Occipital lobe (tissue), 2 donors: Measurements from ENCODE around the gene RRP9. TPM values are rescaled to one million over a fixed set of nuclear protein-coding genes. Genes with fewer than 3 reads are reported as not detected.
"Not testable (repeated sequence)": the region's sequence is repeated elsewhere in the genome, so short reads cannot be mapped to it uniquely, and the experiment has no call there.

Experiments
- DNase-seq: peaks from one replicate; lab custom pipeline; 2025; lab: John Stamatoyannopoulos, UW
- total RNA-seq: library from RNA; depleted of rRNA; stranded (reverse); fragments of >200 nt; gene quantifications from one replicate; pipeline ENCODE4 v1.2.3, GENCODE V29; 2014

Gene RRP9, protein sequence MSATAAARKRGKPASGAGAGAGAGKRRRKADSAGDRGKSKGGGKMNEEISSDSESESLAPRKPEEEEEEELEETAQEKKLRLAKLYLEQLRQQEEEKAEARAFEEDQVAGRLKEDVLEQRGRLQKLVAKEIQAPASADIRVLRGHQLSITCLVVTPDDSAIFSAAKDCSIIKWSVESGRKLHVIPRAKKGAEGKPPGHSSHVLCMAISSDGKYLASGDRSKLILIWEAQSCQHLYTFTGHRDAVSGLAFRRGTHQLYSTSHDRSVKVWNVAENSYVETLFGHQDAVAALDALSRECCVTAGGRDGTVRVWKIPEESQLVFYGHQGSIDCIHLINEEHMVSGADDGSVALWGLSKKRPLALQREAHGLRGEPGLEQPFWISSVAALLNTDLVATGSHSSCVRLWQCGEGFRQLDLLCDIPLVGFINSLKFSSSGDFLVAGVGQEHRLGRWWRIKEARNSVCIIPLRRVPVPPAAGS
- total RNA-seq = 16.8 TPM

DNA sequence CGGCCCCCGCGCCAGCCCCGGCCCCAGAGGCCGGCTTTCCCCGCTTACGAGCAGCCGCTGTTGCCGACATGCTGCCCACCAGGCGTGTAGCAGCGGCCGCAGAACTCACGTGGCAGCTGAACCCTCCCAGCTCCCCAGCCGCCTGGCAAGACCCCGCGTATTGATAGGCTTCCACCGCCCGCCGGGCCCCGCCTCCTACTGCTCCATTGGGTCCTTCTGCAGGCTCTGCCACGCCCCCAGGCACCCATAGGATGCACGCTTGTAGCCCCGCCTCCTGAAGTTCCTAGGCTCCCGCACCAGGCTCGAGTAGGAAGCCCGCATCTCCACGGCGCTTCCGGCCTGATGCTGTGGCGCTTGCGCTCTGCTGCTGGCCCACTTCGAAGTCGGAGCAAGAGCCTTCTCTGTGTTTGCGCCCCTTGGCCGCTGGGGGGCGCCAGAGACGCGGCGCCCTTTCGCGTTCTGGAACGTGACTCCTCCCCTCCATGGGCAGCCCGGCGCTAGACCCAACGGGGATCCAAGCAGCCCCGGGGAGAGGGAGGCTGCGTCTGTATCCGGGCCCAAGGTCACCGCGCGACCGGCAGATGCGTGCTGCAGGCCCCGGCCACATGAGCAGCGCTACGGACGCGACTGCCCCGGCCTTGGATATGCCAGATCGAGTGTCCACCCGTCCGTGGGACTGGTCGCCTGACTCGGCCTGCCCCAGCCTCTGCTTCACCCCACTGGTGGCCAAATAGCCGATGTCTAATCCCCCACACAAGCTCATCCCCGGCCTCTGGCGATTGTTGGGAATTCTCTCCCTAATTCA is at the start of gene RRP9, which contains the start of gene PARP3:
Gene RRP9, minus strand, starts transcription at position 107 of the 805 bp plus-strand sequence. Its CDS starts 37 bp downstream, at position 70.
Gene PARP3, plus strand, starts transcription at position 566 of the 805 bp plus-strand sequence. CDS start 993 bp downstream, outside the sequence.
- DNase-seq = peak; percentile 100

DNA sequence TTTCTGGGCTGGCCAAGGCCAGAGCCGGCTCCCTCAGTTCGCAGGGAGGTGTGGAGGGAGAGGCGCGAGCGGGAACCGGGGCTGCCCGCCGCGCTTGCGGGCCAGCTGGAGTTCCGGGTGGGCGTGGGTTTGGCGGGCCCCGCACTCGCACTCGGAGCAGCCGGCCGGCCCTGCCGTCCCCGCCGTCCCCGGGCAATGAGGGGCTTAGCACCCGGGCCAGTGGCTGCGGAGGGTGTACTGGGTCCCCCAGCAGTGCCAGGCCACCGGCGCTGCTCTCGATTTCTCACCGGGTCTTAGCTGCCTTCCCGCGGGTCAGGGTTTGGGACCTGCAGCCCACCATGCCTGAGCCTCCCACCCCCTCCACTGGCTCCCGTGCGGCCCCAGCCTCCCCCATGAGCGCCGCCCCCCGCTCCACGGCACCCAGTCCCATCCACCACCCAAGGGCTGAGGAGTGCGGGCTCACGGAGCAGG is 48.8 kb upstream of the RRP9 start:
- DNase-seq = not testable (repeated sequence)

DNA sequence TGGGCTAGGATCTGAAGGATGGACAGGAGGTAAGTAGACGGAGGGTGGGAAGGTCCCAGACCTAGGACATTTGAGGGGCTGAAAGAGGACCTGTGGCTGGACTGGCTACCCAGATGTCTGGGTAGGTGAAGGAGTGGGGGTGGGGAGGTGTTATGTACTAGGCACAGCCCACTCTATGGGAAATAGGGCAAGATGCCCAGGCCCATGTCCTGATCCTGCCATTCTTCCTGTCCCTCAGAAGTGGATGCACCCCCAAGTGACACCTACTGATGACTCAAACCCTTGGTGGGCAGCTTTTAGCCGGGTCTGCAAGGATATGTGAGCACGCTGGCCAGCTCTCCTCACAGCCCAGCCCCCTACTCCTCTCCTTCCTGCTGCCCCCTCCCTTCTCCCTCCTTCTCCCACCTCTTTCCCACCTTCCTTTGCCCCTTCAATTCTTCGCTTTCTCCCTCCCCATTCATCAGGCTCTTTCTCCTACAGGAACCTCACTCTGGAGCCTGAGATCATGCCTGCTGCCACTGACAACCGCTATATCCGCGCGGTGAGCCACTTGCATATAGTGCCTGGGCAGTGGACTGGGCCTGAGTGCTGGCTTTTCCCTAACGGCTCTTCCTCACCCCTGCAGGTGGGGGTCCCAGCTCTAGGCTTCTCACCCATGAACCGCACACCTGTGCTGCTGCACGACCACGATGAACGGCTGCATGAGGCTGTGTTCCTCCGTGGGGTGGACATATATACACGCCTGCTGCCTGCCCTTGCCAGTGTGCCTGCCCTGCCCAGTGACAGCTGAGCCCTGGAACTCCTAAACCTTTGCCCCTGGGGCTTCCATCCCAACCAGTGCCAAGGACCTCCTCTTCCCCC is 46.8 kb upstream of the RRP9 start:
- no peak for DNase-seq

DNA sequence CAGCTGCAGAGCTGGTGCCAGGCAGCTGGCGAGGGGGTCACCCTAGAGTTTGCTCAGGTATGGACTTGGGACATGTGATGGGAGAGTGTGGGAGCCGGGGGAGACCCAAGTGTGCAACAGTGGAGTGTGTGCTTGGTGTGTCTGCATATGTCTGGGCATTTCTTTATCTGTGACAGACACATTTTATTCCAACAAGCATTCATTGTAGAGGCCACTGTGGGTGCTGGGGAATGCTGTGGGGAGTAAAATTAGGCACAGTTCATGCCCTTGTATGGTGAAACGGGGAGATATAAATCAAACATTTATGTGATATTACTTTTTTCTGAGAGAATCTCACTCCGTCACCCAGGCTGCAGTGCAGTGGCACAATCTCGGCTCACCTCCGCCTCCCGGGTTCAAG is 45.9 kb upstream of the RRP9 start:
- no peak for DNase-seq

DNA sequence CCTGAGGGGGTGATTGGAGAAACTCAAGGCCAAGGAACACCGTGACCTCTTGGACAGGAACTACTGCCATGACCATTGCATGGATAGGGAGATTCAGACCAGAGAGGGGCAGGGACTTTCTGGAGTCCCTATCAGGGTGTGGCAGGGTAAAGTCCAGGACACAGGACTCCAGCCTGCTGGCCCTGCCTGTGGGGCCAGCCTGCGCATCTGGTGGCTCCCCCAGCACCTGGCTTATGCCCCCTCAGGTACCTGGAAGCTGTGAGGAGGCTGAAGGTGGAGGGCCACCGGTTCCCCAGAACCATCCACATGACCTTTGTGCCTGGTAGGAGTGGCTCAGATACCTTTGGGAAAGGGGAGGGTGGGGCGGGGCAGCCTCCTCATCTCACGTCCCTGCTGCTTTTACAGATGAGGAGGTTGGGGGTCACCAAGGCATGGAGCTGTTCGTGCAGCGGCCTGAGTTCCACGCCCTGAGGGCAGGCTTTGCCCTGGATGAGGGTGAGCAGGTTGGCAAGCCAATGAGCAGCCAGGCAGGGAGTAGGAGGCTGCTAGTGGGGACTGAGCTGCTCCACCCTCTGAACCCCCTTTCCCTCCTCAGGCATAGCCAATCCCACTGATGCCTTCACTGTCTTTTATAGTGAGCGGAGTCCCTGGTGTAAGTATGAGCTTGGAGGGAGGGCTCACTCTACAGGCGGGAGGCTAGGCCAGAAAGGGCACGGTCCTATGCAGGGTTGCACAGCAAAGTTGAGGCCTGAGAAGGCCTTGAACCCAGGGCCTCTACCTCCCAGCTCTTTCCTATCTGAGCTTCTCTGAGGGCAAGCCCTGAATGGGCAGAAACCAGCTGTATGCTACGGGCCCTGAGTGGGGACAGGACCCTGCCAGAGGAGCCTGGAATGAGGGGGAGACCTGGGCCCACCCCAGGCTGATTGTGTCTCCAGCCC is 44.6 kb upstream of the RRP9 start:
- DNase-seq = no peak

DNA sequence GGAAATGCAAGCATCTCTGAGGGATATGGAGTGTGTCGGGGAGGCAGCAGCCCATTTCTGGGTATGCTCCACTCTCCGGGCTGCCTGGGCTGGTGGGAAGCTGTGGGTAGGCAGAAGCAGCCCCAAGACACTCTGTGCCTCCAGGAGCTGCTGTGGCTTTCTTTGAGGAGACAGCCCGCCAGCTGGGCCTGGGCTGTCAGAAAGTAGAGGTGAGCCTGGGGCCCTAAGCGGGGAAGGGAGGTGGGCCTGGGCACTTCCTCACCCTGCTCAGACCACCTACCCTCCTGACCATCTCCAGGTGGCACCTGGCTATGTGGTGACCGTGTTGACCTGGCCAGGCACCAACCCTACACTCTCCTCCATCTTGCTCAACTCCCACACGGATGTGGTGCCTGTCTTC is 43.4 kb upstream of the RRP9 start:
- DNase-seq = no peak

DNA sequence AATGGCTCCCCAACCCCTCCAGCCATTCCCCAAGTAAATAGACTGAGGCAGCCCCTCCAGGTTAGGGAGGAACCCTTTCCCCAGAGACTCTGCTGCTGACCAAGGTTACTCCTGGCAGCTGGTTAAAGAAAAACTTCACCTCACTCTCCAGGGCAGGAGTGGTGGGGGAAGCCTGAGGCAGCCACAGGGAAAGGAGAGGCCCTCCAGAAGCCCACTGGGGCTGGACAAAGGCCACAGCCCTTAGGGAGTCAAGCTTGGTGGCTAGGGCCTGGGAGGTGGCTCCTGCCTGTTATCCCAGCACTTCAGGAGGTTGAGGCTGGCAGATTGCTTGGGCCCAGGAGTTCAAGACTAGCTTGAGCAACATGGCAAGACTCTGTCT is 42.6 kb upstream of the RRP9 start:
- DNase-seq = no peak

DNA sequence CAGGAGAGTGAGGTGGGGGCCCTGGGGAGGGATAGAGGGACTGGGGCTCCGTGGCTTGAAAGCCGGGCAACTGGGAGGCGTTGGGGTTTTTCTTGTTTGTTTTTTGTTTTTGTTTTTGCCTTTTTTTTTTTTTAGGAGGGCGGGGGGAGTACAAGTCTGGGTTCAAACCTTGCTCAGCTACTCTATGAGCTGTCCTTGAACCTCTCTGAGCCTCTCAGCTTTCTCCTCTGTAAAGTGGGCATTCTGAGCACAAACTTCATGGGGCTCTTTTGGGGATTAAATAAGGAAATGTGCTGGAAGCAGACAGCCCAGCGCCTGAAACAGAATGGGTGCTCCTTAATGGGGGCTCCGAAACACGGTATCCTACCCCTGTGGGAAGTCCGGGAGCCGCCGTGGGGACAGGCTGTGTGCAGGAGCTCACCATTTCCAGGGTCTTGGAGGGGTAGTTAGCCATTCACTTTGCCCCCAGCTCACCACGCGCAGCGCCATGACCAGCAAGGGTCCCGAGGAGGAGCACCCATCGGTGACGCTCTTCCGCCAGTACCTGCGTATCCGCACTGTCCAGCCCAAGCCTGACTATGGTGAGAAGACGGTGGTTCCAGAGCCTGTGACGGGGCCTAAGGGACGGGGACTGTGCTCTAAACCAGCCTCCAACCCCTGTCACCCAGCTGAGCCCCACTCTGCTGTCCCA is 42.0 kb upstream of the RRP9 start:
- no peak for DNase-seq

DNA sequence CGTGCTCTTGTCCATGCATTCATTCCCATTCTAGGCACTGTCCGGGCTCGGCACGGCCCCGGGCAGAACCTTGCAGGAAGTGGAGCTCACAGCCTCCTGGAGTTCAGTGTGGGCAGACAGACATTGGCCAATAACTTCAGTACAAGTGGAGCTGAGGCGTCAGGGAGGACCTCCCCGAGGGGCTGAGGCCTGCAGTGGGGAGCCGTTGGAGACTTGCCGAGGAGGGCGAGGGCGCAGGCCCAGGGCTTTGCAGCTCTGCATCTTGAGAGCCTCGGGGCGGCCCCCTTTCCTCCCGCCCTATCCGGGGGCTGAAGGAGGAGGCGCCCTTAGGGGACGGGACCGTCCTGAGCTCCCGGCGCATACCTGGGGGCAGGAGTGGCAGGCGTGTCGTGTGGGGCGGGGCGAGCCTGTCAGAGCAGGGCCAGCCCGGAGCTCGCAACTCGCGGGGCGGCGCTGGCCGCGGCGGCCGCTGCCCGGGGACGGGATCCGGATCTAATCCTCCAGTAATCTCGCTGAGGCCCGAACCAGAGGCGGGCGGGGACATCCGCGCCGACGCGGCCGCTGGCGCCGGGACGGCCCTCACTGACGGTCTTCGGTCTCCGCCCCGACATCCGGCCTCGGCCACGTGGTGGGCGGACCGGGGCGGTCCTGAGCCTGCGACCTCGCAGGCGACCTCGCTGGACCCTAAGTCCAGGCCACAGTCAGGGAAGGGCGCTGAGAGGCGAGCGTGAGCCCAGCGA is 41.3 kb upstream of the RRP9 start, which contains the start of gene ACY1:
Gene ACY1, plus strand, starts transcription at position 698 of the 740 bp plus-strand sequence. CDS start 530 bp downstream, outside the sequence.
- peak; percentile 67 for DNase-seq

DNA sequence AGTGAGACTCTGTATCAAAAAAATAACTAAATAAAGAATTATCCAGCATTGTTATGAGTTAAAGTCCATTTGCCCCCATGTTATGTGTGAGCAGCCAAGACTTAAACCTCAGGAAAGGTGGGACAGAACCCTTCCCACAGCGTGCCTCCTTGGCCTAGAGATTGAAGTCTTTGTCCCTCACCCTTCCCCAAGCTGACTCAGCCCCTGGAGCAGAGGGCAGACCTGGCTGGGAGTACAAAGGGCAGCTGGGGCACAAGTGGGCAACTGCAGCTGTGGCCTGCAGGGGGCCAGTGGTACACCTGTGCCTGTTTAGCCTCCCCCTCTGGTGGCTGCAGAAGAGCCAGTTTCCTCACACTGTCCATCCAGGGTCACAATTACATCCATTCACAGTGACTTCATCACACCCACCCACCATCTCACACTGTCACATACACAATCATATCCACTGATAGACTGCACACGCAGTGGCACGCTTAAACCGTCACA is 40.7 kb upstream of the RRP9 start:
- no peak for DNase-seq

DNA sequence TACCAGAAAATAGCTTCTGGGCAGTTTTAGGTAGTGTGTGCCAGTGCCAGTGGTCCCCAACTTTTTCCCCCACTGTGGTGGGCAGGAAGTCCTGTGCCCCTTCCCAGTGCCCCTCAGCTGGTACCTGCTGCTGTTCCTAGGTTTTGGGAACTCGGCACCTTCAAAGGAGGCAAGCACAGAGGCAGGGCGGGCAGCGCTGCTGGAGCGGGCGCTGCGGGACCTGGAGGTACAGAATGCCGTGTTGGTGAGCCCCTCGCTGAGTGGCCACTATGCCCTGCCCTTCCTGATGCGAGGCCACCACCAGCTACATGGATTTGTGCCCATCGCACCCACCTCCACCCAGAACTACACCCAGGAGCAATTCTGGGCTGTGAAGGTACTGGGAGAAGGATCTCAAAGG is 38.5 kb upstream of the RRP9 start:
- DNase-seq = no peak

DNA sequence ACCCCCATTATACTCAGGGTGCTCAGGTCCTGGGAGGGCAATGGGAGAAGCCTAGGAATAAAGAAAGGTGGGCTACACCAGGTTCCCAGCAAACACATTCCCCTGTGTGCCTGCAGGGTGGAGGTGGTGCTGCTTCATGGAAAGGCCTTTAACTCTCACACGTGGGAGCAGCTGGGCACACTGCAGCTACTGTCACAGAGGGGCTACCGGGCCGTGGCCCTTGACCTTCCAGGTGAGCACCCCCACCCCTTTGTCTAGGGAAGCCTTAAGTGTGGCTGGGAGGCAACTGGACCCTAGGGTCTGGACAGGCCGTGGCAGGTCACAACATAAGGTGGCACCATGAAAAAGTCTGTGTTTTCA is 36.4 kb upstream of the RRP9 start:
- DNase-seq = no peak

DNA sequence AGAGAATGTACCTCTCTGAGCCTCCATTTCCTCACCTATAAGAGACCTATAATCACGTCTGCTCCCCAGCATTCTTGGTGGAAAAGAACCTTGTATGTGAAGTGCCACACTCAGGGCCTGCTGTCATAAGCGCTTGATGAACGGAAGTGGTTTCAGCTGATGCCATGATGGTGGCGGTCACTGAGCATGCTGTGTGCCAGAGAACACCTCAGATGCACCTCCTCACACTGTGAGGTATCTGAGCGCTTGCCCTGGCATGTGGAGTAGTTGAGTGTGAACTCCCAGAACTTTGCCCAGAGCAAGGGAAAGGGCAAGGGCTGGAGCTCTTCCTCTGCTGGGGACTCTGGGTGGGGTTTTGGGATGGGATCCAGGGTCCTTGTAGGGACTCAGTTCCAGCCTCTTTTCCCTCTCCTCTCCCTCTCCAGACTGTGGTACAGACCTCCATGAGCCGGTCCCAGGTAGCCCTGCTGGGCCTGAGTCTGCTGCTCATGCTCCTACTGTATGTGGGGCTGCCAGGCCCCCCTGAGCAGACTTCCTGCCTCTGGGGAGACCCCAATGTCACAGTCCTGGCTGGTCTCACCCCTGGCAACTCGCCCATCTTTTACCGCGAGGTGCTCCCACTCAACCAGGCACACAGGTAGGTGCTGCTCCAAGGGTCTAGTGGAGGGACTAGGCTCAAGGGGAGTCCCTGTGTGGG is 35.9 kb upstream of the RRP9 start:
- DNase-seq = no peak

DNA sequence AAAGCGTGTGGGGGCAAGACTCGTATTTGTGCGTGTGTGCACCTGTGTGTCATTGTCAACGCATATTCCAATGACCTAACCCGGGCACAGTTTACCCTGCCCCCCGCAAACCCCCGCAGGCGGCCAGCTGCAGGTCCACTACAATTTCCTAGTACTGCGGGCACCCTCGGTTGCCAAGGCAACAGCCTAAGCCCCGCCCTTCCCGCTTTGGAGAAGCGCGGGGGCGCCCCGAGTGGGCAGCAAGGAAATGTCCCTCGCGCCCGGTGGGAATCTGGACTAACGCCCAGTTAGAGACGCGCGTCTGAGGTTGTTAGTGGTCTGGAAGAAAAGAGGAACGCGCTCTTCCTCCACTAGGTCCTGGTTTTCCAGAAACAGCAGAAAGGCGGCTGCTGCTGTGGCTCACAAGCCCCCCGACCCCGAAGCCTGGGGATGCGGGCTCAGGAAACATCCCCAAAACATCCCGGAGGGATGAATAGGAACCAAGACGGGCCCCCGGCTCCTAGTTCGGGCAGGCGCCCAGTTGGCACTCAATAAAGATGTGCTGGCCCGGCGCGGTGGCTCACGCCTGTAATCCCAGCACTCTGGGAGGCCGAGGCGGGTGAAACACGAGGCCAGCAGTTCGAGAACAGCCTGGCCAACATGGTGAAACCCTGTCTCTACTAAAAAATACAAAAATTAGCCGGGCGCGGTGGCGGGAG is 34.3 kb upstream of the RRP9 start:
- peak; percentile 75 for DNase-seq

DNA sequence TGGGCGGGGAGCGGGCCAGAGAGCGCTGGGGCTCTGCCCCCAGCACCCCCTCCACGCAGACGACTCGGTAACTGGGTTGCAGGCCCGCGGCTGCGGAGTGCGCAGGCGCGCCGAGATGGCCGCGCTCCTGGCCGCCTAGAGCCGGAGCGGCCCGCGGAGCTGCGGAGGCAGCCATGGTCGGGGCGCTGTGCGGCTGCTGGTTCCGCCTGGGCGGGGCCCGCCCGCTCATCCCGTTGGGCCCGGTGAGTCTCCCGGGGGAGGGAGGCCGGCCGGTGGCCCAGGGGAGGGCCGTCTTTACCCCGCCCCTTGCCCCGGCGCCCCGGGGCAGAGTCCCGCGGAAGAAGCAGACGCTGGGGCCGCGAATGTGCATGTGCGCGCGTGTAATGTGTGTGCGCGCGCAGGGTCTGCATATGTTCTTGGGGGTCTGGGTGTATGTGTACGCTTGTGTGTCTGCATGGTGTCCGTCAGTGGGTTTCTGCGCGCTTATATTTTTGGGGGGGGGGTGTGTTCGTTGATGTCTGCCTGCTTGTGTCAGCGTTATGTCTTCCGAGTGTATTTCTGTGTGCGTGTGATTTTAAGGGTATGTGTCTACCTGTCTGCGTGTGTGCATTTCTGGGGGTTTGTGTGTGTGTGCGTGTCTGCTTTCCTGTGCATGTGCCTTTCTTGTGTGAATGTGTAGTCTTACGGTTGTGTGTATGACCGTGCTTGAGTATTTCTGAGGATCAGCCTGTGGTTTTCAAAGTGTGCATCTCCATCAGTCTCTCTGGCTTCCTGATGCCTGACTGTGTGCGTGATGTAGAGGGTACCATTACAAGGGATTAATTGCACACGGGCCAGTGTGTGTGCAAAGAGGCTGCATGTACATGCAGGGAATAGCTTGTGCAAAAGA is 33.5 kb upstream of the RRP9 start, which contains the start of gene ABHD14A:
Gene ABHD14A, plus strand, starts transcription at position 102 of the 889 bp plus-strand sequence. Its CDS starts 72 bp downstream, at position 174.
- peak; percentile 69 for DNase-seq

DNA sequence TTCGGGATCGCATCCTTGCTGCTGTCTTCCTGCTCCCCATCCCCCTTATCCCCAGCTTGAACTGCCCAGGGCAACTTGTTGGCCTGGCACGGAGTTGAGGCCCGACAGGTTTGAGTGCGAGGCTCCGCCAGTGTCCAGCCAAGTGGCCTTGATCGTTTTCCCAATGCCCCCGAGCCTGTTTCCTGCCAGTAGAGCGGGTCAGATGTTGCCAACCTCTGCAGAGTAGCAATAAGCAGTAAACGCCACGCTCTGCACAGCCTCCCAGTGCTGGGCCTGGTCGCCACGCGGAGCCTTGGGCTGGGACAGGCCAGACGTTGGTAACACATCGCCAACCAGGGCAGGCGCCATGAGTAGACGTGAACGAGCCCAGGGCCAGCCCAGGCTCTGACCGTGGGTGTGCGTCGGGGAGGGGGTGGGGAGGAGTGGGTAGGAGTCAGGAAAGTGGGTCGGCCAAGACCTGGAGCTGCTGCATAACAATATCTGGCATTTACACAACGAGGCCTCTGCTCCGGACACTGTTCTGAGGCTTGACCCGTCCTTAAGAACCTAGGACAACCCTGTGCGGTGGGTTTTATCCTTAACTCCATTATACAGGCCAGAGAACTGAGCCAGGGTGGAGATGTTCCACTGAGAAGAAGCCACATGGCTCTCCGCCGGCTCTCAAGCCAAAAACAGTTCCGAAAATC is 32.7 kb upstream of the RRP9 start:
- no peak for DNase-seq
